Measurements from ENCODE around the gene PWWP2B. TPM values are rescaled to one million over a fixed set of nuclear protein-coding genes. Genes with fewer than 3 reads are reported as not detected.

PWWP2B gene
- total and polyA plus RNA-seq, 2 donors (not counting 3 experiments of a cell fraction or from before 2014, with no cell fraction given) = 4.6 to 11.8 TPM

DNA sequence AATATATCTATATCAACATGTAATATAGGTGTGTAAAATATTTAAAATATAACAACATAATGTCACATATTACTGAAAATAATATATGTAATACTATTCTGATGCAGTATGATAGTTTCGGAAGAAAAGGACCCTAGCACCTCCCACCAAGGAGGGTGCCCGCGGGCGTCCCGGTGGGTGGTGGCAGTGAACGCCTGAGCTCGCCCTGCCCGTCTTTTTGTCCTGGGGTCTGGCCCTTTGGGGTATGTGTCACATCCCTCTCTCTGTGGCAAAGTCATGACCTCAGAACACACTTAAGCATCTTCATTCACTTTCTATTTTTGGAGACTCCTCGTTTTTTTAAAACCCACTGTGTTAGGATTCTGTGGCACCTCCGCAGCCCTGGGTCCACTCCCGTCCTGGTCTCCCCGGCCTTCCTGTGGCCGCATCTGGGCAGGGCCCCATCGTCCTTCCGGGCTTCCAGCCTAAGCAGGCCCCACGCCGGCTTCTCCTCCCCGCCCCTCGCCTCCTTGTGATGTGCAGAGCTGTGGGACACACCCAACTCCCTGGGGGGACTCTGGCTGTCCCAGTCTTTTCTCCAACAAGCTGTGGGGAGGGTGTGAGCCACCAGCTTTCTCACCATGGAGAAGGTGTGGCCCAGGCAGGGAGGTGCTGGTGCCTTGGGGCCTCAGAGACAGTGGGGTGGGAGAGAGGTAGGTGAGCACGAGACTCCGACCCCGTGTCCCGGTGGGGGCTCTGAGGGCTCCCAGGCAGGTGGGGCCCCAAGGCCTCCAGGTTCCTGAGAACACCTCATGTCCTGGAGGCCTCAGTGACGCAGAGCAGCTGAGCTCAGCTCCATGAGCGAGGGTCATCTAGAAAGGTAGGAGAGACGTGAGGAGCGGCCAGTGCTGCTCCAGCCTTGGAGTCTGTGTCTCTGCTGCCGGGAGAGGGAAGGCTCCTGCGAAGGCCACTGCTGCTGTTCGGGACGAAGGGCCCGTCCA lies 16.5 kb downstream of the PWWP2B start:
- H3K36me3 ChIP-seq (ENCODE audit: control insufficient read depth in 2 of 2, extremely low read depth in 1 of 2, insufficient read depth in 2 of 2, low read length in 2 of 2) = no peaks in the 10 kb centered on the region
- no peaks in the 10 kb centered on the region for H3K9me3 ChIP-seq (replicated peaks; ENCODE audit: control insufficient read depth, insufficient read depth, low read length)
- peaks cover 20% of the 10 kb centered on the region for H3K4me1 ChIP-seq (ENCODE audit: control insufficient read depth, extremely low read depth, insufficient read depth, low read length)
- TF ChIP-seq JUN (IDR thresholded peaks at IDR 0.05; ENCODE audit: borderline replicate concordance, insufficient read depth, insufficient read length, low read depth) (no peak), EZH2 (IDR thresholded peaks at IDR 0.05; ENCODE audit: borderline replicate concordance, low read depth, low read length, severe bottlenecking) (no peak), GATA2 (IDR thresholded peaks at IDR 0.05; ENCODE audit: insufficient read depth, insufficient read length, low read depth, low read length) (no peak), FOS (IDR thresholded peaks at IDR 0.05; ENCODE audit: borderline replicate concordance, insufficient read depth, low read length) (no peak), MYC (IDR thresholded peaks at IDR 0.05; ENCODE audit: low read depth, low read length) (no peak), POLR2AphosphoS5 (IDR thresholded peaks at IDR 0.05; ENCODE audit: insufficient read depth, low read depth, low read length) (no peak), POLR2A (IDR thresholded peaks at IDR 0.05; ENCODE audit: low read depth, low read length) (no peak)
- TF ChIP-seq, protein P1, sequence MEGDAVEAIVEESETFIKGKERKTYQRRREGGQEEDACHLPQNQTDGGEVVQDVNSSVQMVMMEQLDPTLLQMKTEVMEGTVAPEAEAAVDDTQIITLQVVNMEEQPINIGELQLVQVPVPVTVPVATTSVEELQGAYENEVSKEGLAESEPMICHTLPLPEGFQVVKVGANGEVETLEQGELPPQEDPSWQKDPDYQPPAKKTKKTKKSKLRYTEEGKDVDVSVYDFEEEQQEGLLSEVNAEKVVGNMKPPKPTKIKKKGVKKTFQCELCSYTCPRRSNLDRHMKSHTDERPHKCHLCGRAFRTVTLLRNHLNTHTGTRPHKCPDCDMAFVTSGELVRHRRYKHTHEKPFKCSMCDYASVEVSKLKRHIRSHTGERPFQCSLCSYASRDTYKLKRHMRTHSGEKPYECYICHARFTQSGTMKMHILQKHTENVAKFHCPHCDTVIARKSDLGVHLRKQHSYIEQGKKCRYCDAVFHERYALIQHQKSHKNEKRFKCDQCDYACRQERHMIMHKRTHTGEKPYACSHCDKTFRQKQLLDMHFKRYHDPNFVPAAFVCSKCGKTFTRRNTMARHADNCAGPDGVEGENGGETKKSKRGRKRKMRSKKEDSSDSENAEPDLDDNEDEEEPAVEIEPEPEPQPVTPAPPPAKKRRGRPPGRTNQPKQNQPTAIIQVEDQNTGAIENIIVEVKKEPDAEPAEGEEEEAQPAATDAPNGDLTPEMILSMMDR (IDR thresholded peaks at IDR 0.05; ENCODE audit: extremely low read depth in 1 of 2, insufficient read depth in 1 of 2, low read depth in 1 of 2, low read length in 2 of 2) = no peak
- TF ChIP-seq, protein P2, sequence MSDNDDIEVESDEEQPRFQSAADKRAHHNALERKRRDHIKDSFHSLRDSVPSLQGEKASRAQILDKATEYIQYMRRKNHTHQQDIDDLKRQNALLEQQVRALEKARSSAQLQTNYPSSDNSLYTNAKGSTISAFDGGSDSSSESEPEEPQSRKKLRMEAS (IDR thresholded peaks at IDR 0.05; ENCODE audit: insufficient read depth, insufficient read length) = no peak
- H3K79me2 ChIP-seq (ENCODE audit: control insufficient read depth, insufficient read depth, low read length) = peaks cover 2% of the 10 kb centered on the region
- DNase-seq (ENCODE audit: low read depth, low spot score) (no peak), FAIRE-seq (no peak)
- H3K9me1 ChIP-seq (replicated peaks; ENCODE audit: control insufficient read depth, extremely low read depth, insufficient read depth, low read length) = no peaks in the 10 kb centered on the region
- no peak overlapping the region for H2AFZ ChIP-seq (ENCODE audit: low read depth, low read length)
- H4K20me1 ChIP-seq (replicated peaks; ENCODE audit: control insufficient read depth, extremely low read depth, insufficient read depth, low read length) = no peaks in the 10 kb centered on the region
- BruUV-seq (replicated peaks) = no TSS peak
- H3K4me2 ChIP-seq (ENCODE audit: insufficient read depth, low read length) = no peak overlapping the region
- no peak overlapping the region for H3K4me3 ChIP-seq (replicated peaks in 1 of 3; ENCODE audit: insufficient read depth in 1 of 3, low read depth in 1 of 3, low read length in 3 of 3)
- intact Hi-C loops (cut with micrococcal nuclease) = no loop called here
- no peaks in the 10 kb centered on the region for H3K27me3 ChIP-seq (ENCODE audit: control insufficient read depth in 2 of 2, insufficient read depth in 2 of 2, low read length in 2 of 2)
- H3K27ac ChIP-seq (ENCODE audit: insufficient read depth, low read depth, low read length) = no peak overlapping the region
- POLR2A ChIA-PET = no interaction called here
- H3K9ac ChIP-seq (replicated peaks; ENCODE audit: extremely low read depth, insufficient read depth, low read length) = no peak overlapping the region
- CTCF ChIA-PET = no interaction called here
- dilution Hi-C loops (cut with MboI; ENCODE audit: extremely low pct_ligation_motif_present, low sequenced_read_pairs) = no loop called here
